ENCODE measurements around the gene MSRB1.

MSRB1 gene

GRCh38 chr16:1895949-1896675, 46.9 kb downstream of the MSRB1 start:
- DNase-seq, result no peak

- no peak for DNase-seq
Measured at GRCh38 chr16:1895068-1895467, 47.9 kb downstream of the MSRB1 start.

GRCh38 chr16:1890708-1891050, 52.3 kb downstream of the MSRB1 start:
- peak; percentile 48 for DNase-seq

GRCh38 chr16:1890024-1890707, 52.8 kb downstream of the MSRB1 start:
- no peak for DNase-seq
